ENCODE results near the gene SOS2.
"Not testable (repeated sequence)": the region's sequence is repeated elsewhere in the genome, so short reads cannot be mapped to it uniquely, and the experiment has no call there.

SOS2 gene

DNA sequence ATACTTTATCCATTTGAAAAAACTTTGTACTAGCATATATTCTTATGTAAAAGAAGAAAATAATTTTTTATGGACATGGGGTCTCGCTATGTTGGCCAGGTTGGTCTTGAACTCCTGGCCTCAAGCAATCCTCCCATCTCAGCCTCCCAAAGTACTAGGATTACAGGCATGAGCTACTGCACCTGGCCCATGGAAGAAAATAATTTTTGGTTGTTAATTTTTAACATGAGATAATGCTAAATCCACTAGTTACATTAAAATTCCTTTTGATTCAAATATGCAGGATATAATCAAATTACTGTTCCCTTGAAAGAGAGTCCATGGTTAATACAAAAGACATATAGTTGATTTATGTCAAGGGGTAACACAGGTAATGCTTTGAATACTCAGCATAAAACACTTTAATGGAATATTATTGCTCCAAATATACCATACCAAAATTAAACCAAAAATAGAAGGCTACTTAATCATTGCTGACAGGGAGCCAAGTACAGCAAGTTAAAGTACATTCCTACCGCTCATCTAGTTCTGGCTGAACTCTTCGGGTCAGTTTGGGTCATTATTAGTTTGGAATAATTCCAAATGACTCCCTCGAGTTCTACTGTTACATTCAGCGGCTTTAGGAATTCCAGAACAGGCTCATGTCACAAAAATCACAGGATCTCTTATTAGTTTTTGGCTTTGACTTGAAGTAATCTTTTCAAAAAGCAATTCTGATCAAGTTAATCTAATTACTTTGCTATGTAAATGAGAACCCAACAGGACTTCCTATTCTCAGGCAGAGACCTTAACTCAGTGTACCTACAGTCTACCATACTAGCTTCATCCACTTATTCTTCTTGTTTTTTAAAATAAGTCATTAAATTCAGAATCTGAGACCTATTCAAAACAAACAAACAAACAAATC lies 6.1 kb downstream of the SOS2 start:
- no peak for DNase-seq

DNA sequence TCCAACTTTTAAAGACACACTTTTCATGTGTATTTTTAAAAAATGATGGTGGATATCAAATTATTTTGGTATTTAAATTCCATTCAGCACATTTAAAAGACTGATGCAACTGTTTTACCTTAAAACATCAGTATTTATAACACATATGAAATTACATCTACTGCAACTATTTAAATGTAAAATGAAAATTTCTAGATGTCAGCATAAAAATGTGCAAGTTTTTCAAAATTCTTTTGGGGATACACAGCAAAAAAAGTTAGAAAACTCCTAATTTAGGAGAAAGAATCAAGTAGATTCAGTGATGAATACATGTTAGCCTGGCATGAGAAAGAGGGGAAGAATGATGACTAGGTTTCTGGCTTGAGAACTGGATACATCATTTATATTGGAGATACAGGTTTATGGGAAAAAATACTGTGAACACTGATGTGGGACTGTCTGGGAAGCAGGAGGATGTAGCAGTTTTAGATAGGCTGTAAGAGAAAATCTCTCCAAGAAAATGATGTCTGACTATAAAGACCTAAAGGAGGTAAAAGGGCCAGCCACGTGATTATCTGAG lies 9.2 kb downstream of the SOS2 start:
- no peak for DNase-seq

DNA sequence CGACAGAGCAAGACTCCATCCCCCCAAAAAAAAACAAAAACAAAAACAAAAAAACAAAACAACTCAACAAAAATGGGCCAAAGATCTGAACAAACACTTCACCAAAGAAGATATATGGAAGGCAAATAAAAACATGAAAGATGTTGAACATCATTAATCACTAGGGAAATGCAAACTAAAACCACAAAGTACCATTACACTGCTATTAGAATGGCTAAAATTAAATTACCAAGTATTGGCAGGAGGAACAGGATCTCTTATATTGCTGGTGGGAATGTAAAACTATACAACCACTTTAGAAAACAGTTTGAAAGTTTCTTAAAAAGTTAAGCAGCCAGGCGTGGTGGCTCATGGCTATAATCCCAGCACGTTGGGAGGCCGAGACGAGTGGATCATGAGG lies 12.9 kb downstream of the SOS2 start:
- no peak for DNase-seq

DNA sequence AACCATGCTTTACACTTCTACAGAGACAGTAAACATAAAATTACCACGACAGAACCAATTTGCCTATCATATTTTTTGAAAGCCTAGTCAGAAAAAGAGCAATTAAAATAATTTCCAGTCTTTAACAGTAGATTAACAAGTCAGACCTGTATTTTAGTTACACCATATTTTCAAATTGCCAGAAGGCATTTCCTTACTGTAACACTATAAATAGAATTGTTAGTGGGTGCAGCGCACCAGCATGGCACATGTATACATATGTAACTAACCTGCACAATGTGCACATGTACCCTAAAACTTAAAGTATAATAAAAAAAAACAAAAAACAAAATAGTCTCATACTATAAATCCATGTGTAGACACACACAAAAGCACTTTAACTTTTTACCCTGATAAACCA lies 16.0 kb downstream of the SOS2 start:
- no peak for DNase-seq

DNA sequence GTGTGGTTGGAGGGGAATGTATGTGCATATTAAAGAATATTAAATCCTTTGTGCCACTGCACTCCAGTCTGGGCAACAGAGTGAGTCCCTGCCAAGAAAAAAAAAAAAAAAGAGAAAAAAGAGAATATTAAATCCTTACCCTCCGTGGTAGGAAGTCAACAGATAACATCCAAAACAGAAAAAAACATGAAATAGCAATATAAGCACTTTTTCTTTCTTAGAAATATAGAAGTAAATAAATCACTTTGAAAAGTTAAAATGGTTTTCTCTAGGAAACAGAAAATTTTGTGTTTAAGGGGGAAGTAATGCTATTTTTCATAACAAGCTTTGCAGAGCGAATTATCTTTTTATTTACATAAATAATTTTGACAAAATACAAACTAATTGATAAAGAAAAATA lies 17.6 kb downstream of the SOS2 start:
- DNase-seq = no peak

DNA sequence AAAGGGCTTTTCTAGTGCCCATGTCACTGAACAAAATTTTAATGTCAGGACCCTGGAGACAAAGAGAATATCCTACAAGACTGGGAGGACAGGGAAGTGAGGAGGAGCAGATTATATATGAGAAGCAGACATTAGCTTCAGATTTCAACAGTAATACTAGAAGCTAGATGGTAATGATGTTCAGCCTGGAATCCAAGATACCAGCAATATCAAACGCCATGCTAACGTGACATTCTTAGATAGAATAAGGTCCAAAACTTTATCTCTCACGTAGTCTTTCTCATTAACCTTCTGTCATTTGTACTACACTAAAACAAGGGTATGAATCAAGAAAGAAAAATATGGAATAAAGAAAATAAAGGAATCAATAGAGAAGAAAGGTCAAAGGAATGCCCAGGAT lies 18.7 kb downstream of the SOS2 start:
- no peak for DNase-seq

DNA sequence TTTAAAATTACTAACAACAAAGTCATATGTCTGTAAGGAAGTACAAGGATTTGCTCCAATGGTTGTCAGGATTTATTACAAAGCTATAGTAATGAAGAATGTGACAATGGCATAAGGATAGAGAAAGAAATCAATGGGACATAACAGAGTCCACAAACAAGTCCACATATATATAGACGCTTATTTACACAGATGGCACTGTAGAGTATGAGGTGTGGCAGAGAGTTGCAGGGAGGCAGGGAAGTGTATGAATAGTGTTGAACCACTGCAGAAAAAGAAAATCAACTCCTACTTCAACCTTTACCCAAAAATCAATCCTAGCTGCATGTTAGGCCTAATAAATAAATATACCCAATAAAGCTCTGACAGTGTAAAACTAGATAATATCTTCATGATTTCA lies 21.3 kb downstream of the SOS2 start:
- DNase-seq = no peak

DNA sequence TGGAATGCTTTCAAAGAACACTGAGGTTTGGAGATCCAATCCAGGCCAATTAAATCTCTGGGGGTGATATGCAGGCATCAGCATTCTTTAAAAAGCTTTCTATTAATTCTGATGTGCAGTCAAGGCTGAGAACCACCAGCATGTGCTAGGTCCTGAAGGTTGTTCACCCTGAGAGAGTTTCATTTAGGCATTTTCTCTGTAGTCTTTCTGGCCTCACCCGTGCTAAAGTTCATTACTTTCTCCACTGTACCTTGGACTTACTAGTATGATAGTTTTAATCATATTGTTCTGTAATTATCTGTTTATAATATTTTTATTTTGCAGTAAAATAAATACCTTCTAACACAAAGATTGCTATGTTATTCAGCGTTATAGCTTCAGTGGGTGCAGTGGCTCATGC lies 32.9 kb downstream of the SOS2 start:
- no peak for DNase-seq

DNA sequence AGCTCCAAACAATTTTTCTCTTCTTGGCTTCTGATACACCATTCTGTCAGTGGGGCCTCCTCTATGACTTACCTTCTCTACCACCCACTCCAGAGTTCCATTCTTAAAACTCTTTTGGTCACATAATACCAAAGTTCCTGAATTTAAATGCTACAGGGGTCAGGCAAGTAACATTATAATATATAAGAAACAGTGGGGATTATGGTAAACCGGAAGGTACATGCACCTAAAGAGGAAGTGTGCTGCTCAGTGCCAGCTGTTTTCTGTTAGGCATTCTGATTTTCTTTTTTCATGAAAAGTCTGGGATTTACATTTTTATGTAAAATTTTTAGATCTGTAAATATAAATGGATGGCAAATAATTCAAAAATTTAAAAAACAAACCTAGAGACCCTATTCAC lies 39.9 kb downstream of the SOS2 start:
- DNase-seq = no peak

DNA sequence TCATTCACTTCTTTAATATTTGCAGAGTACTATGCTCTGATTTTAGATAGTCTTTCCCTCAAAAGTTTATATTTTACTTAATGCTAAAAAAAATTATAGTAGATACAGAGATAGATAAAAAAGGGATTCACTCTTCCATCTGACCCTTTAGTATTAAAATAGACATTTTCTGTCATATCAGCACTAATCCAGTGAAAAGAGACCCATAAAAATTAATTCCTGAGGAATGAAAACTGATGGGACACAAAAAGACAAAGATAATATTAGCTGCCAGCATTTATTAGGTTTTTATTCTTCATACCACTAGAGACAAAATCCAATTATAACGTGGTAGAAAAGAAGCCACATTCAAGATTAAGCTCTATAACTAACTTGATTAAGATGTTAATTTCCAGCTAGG lies 45.3 kb downstream of the SOS2 start:
- DNase-seq = no peak

DNA sequence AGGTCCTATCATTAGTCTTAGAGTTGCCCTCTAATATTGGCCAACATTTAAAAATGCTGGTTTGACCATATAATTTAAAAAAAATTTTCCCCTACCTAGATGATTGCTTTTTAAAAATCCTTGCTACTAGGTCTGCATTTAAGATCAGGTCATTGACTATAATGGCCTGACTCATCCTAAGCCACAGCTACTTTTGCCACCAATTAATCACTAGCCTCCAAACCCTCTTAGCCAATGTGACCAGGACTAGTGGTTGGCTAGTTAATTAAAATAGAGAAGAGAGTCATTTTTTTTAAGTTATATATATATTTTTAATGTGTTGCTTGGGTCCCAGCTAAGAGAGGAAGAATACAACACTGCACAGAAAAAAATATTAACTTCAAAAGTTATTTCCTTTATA lies 57.5 kb downstream of the SOS2 start:
- no peak for DNase-seq

DNA sequence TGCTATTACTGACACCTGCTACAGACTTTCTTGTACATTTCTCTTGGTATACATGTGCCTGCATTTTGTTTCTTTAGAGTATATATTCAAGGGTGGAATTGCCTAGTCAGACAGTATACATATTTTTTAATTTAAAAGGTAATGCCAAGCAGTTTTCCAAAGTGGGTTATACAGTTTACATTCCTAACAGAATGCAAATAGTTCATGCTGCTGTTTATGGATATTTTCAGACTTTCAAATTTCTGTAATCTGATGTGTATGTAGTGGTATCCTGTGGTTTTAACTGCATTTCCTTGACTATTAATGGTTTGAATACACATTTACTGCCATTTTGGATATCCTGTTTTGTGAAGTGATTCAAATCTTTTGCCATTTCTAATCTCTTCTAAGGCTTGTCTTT lies 59.5 kb downstream of the SOS2 start:
- no peak for DNase-seq

DNA sequence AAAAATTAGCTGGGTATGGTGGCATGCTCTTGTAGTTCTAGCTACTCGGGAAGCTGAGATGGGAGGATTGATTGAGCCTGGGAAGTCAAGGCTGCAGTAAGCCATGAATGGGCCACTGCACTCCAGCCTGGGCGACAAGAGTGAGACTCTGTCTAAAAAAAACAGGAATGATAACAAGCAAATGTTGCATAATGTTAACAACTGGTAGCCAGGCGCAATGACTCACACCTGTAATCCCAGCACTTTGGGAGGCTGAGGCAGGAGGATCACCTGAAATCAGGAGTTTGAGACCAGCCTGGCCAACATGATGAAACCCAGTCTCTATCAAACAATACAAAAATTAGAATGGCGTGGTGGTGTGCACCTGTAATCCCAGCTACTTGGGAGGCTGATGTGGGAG lies 64.0 kb downstream of the SOS2 start:
- DNase-seq = not testable (repeated sequence)

DNA sequence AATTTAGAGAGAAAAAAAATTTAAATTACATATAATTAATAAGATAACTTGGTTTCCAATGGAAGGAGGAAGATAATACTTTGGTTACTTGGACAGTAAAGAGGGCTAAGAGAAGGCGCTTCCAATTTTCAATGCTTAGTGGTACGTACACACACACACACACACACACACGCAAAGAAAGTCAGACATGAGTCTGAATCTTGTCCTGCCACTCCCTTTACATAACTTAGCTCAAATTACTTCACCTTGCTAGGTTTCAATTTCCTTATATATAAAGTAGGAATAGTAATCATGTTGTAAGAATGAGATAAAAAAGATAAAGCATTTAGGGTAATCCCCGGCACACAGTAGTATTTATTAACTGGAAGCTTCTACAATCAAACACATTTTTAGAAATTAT lies 75.3 kb downstream of the SOS2 start:
- DNase-seq = no peak

DNA sequence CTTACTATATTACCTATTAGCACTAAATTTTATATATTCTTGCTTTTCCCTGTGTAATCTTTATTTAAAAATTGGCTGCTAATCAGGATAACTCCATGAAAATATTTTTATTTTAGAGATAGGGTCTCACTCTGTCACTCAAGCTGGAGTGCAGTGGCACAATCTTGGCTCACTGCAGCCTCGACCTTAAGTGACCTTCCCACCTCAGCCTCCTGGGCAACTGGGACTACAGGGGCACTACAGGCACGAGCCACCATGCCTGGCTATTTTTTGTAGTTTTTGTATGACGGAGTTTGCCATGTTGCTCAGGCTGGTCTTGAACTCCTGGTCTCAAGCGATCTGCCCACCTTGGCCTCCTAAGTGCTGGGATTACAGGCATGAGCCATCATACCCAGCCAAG lies 82.6 kb downstream of the SOS2 start:
- DNase-seq = no peak

DNA sequence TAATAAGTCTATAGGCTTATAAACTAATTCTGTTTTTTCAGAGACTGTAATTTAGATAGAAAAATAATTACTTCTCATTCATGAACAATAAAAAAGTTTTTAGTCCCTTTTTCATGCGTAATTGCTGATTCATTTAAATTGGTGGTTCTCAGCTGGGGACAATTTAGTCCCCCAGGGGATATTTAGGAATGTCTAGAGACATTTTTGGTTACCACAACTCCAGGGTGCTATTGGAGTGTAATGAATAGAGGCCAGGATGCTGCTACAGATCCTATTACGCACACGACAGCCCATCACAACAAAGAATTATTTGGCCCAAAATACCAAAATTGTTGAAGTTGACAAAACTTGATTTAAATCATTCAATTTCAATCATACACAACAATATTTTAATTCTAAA lies 92.2 kb downstream of the SOS2 start:
- no peak for DNase-seq

DNA sequence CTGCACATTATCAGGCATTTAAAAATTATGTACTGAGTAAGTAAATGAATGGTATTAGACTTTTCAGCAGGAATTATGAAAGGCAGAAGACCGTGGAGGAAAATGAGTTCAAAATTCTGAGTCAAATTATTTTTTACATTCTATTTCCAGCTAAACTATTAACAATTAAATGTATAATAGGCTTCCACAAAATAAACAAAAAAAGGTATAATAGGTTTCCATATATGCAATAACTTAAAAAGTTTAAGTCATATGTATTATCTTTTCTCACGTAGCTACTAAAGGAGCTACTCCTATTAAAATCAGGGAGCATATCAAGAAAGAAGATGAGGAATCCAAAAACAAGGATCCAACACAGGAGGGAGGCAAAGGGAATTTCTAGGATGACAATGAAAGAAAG lies 103.6 kb downstream of the SOS2 start:
- DNase-seq = no peak

DNA sequence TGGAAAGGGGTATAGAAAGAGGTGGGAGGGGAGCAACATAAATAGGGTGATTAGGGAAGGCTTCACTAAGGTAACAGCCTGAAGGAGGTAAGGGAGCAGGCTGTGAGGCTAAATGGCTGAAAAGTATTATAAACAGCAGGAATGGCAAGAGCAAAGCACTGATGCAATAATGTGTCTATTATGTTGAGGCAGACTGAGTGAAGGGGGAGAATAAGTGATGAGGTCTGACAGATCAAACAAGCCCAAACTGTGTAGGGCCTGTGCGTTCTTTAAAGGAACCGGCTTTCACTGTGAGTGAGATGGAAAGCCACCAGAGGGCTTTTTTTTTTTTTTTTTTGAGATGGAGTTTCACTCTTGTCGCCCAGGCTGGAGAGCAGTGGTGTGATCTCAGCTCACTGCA lies 108.3 kb downstream of the SOS2 start:
- no peak for DNase-seq

DNA sequence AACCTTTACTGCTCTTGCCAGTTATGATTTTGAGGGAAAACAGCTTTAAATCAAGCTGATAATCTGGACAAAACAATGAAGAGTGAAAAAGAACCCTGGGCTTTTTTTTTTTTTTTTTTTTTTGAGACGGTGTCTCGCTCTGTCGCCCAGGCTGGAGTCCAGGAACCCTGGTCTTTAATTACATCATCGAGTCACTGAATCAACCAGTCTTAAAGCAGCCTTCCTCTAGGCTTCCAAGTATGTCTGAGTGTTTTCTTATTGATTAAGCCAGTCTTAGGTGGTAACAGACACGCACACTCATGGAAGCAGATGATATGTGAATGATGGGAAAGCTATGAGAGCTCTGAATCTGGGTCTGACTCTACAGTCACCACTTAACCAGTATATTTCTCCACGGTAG lies 109.1 kb downstream of the SOS2 start:
- DNase-seq = no peak

DNA sequence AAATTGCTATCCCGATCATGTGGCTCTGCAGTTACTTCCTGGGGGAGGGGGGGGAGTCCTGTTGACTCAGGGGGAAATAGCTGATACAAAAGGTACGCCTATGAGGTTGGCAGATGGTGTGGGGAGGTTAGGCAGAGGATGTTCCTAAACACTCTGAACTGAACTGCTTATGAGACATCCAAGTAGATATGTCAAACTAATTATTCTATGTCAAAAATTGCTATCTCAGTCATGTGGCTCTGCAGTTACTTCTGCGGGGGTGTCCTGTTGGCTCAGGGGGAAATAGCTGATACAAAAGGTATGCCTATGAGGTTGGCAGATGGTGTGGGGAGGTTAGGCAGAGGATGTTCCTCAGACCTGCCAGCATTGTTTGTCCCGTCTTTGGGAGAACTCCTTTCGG lies 109.9 kb downstream of the SOS2 start:
- DNase-seq = no peak

DNA sequence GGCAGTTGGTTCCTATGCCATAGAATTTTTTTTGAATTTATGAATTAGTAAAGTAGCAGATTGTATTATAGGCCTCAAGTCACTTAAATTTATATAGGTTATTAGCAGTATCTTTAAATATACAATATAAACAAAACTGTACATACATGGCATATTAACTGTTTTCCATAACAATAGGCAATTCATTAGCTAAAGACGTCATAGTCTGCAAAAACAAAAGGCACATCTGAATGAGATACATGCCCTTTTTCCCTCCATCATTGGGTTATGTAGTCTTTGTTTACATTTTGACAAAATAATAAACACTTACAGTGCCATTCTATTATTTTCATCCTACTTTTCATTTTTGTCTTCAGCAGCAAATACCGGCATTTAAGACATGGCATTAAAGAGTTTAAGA lies 113.9 kb downstream of the SOS2 start:
- no peak for DNase-seq

DNA sequence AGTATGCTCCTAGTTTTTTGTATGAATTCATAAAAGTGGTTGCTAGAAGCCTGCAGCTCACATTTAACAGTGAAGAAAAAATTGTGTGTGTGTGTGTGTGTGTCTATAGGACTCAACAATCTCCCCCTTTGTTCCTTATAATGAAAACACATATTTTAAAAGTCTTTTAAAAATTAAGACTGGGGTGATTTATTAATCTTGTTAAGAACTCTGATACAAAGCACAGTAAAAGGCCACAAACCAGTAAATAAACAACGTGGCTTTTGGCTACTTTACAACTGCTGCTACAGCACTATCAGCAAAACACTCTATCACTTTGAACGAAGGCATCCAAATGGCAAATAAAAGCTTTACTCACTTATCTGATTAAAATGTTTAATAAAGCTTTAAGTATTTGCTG lies 114.4 kb downstream of the SOS2 start:
- no peak for DNase-seq

DNA sequence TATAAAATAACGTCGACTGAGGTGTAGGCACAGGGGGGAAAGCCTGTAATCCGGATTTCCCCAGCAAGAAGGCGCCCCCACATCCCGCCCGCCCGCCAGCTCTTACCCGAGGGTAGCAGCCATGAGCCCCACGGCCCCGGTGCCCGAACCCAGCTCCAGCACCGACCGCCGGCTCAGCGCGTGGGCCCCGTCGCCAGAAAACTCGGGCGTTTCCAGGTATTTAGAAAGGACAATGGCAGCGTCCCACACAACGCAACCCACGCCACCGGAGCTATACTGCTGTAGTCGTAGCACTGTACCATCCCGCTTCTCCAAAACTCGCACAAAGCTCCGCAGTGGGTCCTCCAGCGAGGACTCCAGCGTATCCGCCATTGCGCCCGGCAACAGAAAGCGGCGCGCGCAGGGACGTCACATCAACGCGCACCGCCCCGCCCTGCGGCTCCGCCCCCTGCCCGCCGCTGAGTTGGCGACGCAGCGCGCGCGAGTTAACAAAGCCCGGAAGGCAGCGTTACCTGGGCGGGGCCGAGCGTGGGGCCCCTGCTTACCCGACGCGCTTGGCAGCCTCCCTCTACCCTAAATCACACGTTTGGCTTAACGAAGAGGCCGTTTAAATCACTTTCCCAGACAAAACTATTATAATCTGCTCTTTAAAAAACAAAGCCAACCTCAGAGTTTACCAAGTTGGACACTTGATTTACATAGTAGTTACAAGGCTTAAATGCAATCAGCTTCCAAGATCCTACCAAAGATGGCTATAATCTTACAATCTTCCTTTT lies 115.0 kb downstream of the SOS2 start, which contains the start of gene VCPKMT:
TSS of gene VCPKMT (minus strand) at position 392 of the 776 bp plus-strand sequence. CDS start at position 372, 20 bp downstream.
- DNase-seq = peak; percentile 95
